Panc1 (cell line): ENCODE results near the gene IDI2. TPM values are rescaled to one million over a fixed set of nuclear protein-coding genes. Genes with fewer than 3 reads are reported as not detected.

ENCODE experiments used
- ATAC-seq: fragments of 200-7000 bp; cut with Tn5 transposase; 2 replicates; pipeline ENCODE4 v1.9.1; 2020; ENCODE audit warnings: mild to moderate bottlenecking, moderate library complexity
- BruUV-seq: library from RNA; stranded (reverse); fragments of 400-500 nt; replicated peaks from 2 replicates; lab custom pipeline; 2021; lab: Mats Ljungman, UMichigan
- CTCF ChIA-PET: fragments of 300-600 bp; sonication (Branson Sonifier 250); formaldehyde crosslinking; loops from one replicate; lab custom pipeline; 2022; ENCODE audit warnings: antibody characterized with exemption; lab: Charles Lee
- POLR2A ChIA-PET: fragments of 300-600 bp; sonication (Branson Sonifier 250); formaldehyde crosslinking; loops from one replicate; lab custom pipeline; 2022; ENCODE audit warnings: antibody characterized with exemption; lab: Charles Lee
- DNase-seq: peaks from one replicate; pipeline ENCODE4 v3.0.0-alpha.2; 2010; ENCODE audit warnings: low read depth, low spot score
- H3K27ac ChIP-seq: 2 replicates; pipeline ENCODE4 v1.5.1; 2011; ENCODE audit warnings: mild to moderate bottlenecking, low read length, inconsistent platforms
- H3K27me3 ChIP-seq: fragments of 200-500 bp; sonication (Bioruptor generic); 2 replicates; pipeline ENCODE4 v1.6.0; 2014; ENCODE audit warnings: low read length, inconsistent platforms; ENCODE audit not compliant: control insufficient read depth, insufficient read depth
- H3K36me3 ChIP-seq: fragments of 200-500 bp; sonication (Bioruptor generic); 2 replicates; pipeline ENCODE4 v1.5.1; 2014; ENCODE audit warnings: inconsistent platforms, mild to moderate bottlenecking, low read length, moderate library complexity; ENCODE audit not compliant: control insufficient read depth, insufficient read depth
- H3K4me1 ChIP-seq: 2 replicates; pipeline ENCODE4 v1.5.1; 2011; ENCODE audit warnings: inconsistent platforms, mild to moderate bottlenecking, low read length, moderate library complexity; ENCODE audit not compliant: control insufficient read depth, insufficient read depth
- H3K4me3 ChIP-seq, 2 experiments: 2 replicates each; pipeline ENCODE4 v1.5.1; 2011 to 2012; ENCODE audit warnings: low read depth in 2 of 2, low read length in 2 of 2, mild to moderate bottlenecking in 2 of 2, inconsistent platforms in 1 of 2, moderate library complexity in 1 of 2
- H3K9me3 ChIP-seq: fragments of 200-500 bp; sonication (Bioruptor generic); 2 replicates; pipeline ENCODE4 v1.5.1; 2014; ENCODE audit warnings: low read depth, mild to moderate bottlenecking, inconsistent platforms, low read length, moderate library complexity; ENCODE audit not compliant: control insufficient read depth, insufficient read depth
- POLR2AphosphoS5 ChIP-seq: IDR thresholded peaks from 2 replicates; pipeline ENCODE4 v1.6.1; 2012; ENCODE audit warnings: mild to moderate bottlenecking, low read depth, low read length, moderate library complexity
- SIN3A ChIP-seq: IDR thresholded peaks from 2 replicates; pipeline ENCODE4 v1.6.1; 2012; ENCODE audit warnings: low read depth, mild to moderate bottlenecking, low read length, moderate library complexity, borderline replicate concordance; ENCODE audit not compliant: insufficient read depth
- TCF7L2 ChIP-seq: IDR thresholded peaks from 2 replicates; pipeline ENCODE4 v1.6.1; 2011; ENCODE audit warnings: mild to moderate bottlenecking, low read depth, low read length, inconsistent platforms
- in situ Hi-C: cut with HindIII; loops from 2 replicates; pipeline ENCODE4 v1.10.0; 2016; ENCODE audit warnings: low sequenced_read_pairs, low pct_unique_long_range_greater_than_20kb
- intact Hi-C: fragments of 100-400 bp; cut with micrococcal nuclease; formaldehyde crosslinking; loops from one replicate; pipeline ENCODE4 v1.10.0; 2022; ENCODE audit not compliant: unreplicated experiment
- total RNA-seq: library from RNA; stranded (reverse); gene quantifications from one replicate; pipeline ENCODE4 v1.2.1, GENCODE V29; 2021; ENCODE audit not compliant: unreplicated experiment
- TF ChIP-seq, protein P1 (sequence below): fragments of 450-650 bp; IDR thresholded peaks from 2 replicates; pipeline ENCODE4 v1.5.1; 2017; ENCODE audit warnings: mild to moderate bottlenecking
- TF ChIP-seq, protein P2 (sequence below), 2 experiments: IDR thresholded peaks; 2 replicates each; pipeline ENCODE4 v1.6.1; 2011 to 2012; ENCODE audit warnings: low read depth in 2 of 2, control low read depth in 1 of 2, low read length in 1 of 2, mild to moderate bottlenecking in 1 of 2, moderate library complexity in 1 of 2; ENCODE audit not compliant: insufficient read depth in 1 of 2

The IDI2 gene
- total RNA-seq, 1 experiment from 2014 or later, result not detected

DNA sequence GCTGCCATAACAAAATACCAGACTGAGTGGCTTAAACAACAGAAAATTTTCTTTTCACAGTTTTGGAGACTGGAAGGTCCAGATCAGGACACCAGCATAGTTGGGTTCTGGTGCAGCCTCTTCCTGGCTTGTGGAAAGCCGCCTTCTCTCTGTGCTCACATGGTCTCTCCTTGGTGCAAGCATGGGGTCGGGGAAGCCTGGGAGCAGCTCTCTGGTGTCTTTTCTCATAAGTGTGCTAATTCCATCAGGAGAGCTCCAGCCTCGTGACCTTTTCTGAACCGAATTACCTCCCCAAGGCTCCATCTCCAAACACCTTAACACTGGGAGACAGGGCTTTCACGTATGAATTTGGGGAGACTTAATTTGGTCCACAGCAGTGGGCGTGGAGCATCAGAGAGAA, 42.3 kb downstream of the IDI2 start:
- no peaks in the 10 kb centered on the region; the same call in 1 of the 2 replicates for H3K36me3 ChIP-seq
- ATAC-seq, result no peak
- BruUV-seq, result no TSS peak
- in situ Hi-C loops (no loop called here), intact Hi-C loops (no loop called here)
- H3K27ac ChIP-seq, result no peak overlapping the region
- peaks cover 6% of the 10 kb centered on the region; the same call in 1 of the 2 replicates for H3K9me3 ChIP-seq
- peaks cover 10% of the 10 kb centered on the region for H3K4me1 ChIP-seq
- no peaks in the 10 kb centered on the region for H3K27me3 ChIP-seq
- DNase-seq, result no peak
- no peak overlapping the region for H3K4me3 ChIP-seq
- TF ChIP-seq SIN3A, result no peak
- TF ChIP-seq, protein P1, sequence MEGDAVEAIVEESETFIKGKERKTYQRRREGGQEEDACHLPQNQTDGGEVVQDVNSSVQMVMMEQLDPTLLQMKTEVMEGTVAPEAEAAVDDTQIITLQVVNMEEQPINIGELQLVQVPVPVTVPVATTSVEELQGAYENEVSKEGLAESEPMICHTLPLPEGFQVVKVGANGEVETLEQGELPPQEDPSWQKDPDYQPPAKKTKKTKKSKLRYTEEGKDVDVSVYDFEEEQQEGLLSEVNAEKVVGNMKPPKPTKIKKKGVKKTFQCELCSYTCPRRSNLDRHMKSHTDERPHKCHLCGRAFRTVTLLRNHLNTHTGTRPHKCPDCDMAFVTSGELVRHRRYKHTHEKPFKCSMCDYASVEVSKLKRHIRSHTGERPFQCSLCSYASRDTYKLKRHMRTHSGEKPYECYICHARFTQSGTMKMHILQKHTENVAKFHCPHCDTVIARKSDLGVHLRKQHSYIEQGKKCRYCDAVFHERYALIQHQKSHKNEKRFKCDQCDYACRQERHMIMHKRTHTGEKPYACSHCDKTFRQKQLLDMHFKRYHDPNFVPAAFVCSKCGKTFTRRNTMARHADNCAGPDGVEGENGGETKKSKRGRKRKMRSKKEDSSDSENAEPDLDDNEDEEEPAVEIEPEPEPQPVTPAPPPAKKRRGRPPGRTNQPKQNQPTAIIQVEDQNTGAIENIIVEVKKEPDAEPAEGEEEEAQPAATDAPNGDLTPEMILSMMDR, result no peak
- no peak for TF ChIP-seq POLR2AphosphoS5
- TF ChIP-seq TCF7L2, result no peak
- TF ChIP-seq, protein P2, sequence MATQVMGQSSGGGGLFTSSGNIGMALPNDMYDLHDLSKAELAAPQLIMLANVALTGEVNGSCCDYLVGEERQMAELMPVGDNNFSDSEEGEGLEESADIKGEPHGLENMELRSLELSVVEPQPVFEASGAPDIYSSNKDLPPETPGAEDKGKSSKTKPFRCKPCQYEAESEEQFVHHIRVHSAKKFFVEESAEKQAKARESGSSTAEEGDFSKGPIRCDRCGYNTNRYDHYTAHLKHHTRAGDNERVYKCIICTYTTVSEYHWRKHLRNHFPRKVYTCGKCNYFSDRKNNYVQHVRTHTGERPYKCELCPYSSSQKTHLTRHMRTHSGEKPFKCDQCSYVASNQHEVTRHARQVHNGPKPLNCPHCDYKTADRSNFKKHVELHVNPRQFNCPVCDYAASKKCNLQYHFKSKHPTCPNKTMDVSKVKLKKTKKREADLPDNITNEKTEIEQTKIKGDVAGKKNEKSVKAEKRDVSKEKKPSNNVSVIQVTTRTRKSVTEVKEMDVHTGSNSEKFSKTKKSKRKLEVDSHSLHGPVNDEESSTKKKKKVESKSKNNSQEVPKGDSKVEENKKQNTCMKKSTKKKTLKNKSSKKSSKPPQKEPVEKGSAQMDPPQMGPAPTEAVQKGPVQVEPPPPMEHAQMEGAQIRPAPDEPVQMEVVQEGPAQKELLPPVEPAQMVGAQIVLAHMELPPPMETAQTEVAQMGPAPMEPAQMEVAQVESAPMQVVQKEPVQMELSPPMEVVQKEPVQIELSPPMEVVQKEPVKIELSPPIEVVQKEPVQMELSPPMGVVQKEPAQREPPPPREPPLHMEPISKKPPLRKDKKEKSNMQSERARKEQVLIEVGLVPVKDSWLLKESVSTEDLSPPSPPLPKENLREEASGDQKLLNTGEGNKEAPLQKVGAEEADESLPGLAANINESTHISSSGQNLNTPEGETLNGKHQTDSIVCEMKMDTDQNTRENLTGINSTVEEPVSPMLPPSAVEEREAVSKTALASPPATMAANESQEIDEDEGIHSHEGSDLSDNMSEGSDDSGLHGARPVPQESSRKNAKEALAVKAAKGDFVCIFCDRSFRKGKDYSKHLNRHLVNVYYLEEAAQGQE (IDR thresholded peaks at IDR 0.05; ENCODE audit: insufficient read depth in 1 of 2, low read depth in 2 of 2, low read length in 1 of 2), result no peak
- POLR2A ChIA-PET, result no interaction called here
- CTCF ChIA-PET, result no interaction called here

DNA sequence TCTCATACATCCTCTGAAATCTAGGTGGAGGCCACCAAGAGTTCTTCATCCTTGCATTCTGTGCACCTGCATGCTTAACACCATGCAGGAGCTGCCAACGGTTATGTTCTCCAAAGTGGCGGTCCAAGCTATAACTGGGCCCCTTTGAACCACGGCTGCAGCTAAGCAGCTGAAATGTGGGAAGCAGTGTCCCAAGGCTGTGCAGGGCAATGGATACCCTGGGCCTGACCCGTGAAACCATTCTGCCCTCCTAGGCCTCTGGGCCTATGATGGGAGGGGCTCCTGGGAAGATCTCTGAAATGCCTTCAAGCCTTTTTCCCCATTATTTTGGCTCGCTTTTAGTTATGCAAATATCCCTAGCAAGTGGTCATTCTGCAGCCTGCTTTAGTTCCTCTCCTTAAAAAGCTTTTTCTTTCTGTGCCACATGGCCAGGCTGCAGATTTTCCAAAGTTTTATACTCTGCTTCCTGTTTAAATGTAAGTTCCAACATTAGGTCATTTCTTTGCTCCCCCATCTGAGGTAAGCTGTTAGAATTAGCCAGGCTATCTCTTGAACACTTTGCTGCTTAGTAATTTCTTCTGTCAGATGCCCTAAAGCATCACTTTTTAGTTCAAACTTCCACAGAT, 45.1 kb downstream of the IDI2 start:
- intact Hi-C loops, result no loop called here

More for the DNA sequence above, 45.1 kb downstream of the IDI2 start:
- Histone ChIP-seq H3K9me3 (peaks cover 6% of the 10 kb centered on the region; the same call in 1 of the 2 replicates), H3K27me3 (no peaks in the 10 kb centered on the region), H3K4me3 (no peak overlapping the region), H3K36me3 (no peaks in the 10 kb centered on the region), H3K4me1 (peaks cover 3% of the 10 kb centered on the region), H3K27ac (no peak overlapping the region)
- no TSS peak for BruUV-seq
- DNase-seq (no peak), ATAC-seq (no peak)
- POLR2A ChIA-PET, result no interaction called here
- TF ChIP-seq, protein P2 (IDR thresholded peaks at IDR 0.05; ENCODE audit: insufficient read depth in 1 of 2, low read depth in 2 of 2, low read length in 1 of 2), result no peak
- TF ChIP-seq SIN3A, result no peak
- TF ChIP-seq, protein P1, result no peak
- TF ChIP-seq POLR2AphosphoS5, result no peak
- TF ChIP-seq TCF7L2, result no peak
- in situ Hi-C loops, result no loop called here
- CTCF ChIA-PET, result no interaction called here
